ENCODE data around the gene RNGTT. TPM values are rescaled to one million over a fixed set of nuclear protein-coding genes. Genes with fewer than 3 reads are reported as not detected.

The RNGTT gene
- total and polyA plus RNA-seq, 10 of the 15 experiments (the other 5 are each of a cell fraction or from before 2014, with no cell fraction given): 7.7 to 30.4 (median 22.2) TPM

DNA sequence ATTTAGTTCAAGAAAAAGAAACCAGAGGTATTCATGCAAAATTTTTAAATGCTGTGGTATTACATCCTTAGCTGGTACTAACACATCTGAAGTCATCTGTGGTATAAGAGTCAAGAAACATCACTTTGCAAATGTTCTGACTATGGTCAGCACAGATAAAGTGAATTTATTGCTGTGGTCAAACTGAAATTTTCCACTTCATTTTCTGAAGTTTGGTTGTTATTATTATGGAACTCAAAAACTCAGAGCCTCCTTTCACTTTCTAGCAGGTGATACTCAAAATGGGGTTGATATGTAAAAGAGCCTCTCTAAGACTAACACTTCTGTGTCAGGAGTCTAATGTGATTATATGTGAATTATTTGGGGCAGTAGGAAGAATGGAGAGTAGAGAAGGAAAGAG lies 257.8 kb downstream of the RNGTT start (continued):
- TF ChIP-seq, protein P1, sequence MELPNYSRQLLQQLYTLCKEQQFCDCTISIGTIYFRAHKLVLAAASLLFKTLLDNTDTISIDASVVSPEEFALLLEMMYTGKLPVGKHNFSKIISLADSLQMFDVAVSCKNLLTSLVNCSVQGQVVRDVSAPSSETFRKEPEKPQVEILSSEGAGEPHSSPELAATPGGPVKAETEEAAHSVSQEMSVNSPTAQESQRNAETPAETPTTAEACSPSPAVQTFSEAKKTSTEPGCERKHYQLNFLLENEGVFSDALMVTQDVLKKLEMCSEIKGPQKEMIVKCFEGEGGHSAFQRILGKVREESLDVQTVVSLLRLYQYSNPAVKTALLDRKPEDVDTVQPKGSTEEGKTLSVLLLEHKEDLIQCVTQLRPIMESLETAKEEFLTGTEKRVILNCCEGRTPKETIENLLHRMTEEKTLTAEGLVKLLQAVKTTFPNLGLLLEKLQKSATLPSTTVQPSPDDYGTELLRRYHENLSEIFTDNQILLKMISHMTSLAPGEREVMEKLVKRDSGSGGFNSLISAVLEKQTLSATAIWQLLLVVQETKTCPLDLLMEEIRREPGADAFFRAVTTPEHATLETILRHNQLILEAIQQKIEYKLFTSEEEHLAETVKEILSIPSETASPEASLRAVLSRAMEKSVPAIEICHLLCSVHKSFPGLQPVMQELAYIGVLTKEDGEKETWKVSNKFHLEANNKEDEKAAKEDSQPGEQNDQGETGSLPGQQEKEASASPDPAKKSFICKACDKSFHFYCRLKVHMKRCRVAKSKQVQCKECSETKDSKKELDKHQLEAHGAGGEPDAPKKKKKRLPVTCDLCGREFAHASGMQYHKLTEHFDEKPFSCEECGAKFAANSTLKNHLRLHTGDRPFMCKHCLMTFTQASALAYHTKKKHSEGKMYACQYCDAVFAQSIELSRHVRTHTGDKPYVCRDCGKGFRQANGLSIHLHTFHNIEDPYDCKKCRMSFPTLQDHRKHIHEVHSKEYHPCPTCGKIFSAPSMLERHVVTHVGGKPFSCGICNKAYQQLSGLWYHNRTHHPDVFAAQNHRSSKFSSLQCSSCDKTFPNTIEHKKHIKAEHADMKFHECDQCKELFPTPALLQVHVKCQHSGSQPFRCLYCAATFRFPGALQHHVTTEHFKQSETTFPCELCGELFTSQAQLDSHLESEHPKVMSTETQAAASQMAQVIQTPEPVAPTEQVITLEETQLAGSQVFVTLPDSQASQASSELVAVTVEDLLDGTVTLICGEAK (IDR thresholded peaks at IDR 0.05; ENCODE audit: borderline replicate concordance): peak; percentile 20; the same call in 1 of the 2 replicates
- TF ChIP-seq POLR2A (IDR thresholded peaks at IDR 0.05; ENCODE audit: low read depth, low read length) (no peak), POLR2AphosphoS5 (IDR thresholded peaks at IDR 0.05; ENCODE audit: low read length) (no peak), DPF2 (IDR thresholded peaks at IDR 0.05) (0 out of 2 replicates have a peak, but pooled peaks have one; percentile 60), ZNF207 (IDR thresholded peaks at IDR 0.05; ENCODE audit: borderline replicate concordance) (no peak), MTA3 (IDR thresholded peaks at IDR 0.05; ENCODE audit: borderline replicate concordance, low read length) (0 out of 2 replicates have a peak, but pooled peaks have one; percentile 36), WRNIP1 (IDR thresholded peaks at IDR 0.05; ENCODE audit: borderline replicate concordance, low read depth, low read length) (no peak), EED (IDR thresholded peaks at IDR 0.05; ENCODE audit: low read depth) (no peak), ESRRA (IDR thresholded peaks at IDR 0.05; ENCODE audit: low read length) (no peak), EGR1 (IDR thresholded peaks at IDR 0.05; ENCODE audit: borderline replicate concordance in 1 of 2, low read depth in 2 of 2, low read length in 2 of 2) (no peak), EZH2 (IDR thresholded peaks at IDR 0.05; ENCODE audit: borderline replicate concordance, control insufficient read depth, low read depth, low read length) (no peak), BCL11A (IDR thresholded peaks at IDR 0.05; ENCODE audit: low read depth, low read length) (peak; percentile 35; the same call in 1 of the 2 replicates), BMI1 (IDR thresholded peaks at IDR 0.05; ENCODE audit: borderline replicate concordance) (no peak), JUND (IDR thresholded peaks at IDR 0.05; ENCODE audit: low read depth, low read length) (no peak)
- TF ChIP-seq, protein P2, sequence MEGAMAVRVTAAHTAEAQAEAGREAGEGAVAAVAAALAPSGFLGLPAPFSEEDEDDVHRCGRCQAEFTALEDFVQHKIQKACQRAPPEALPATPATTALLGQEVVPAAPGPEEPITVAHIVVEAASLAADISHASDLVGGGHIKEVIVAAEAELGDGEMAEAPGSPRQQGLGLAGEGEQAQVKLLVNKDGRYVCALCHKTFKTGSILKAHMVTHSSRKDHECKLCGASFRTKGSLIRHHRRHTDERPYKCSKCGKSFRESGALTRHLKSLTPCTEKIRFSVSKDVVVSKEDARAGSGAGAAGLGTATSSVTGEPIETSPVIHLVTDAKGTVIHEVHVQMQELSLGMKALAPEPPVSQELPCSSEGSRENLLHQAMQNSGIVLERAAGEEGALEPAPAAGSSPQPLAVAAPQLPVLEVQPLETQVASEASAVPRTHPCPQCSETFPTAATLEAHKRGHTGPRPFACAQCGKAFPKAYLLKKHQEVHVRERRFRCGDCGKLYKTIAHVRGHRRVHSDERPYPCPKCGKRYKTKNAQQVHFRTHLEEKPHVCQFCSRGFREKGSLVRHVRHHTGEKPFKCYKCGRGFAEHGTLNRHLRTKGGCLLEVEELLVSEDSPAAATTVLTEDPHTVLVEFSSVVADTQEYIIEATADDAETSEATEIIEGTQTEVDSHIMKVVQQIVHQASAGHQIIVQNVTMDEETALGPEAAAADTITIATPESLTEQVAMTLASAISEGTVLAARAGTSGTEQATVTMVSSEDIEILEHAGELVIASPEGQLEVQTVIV (IDR thresholded peaks at IDR 0.05; ENCODE audit: borderline replicate concordance, partially characterized antibody): no peak
- TF ChIP-seq, protein P3, sequence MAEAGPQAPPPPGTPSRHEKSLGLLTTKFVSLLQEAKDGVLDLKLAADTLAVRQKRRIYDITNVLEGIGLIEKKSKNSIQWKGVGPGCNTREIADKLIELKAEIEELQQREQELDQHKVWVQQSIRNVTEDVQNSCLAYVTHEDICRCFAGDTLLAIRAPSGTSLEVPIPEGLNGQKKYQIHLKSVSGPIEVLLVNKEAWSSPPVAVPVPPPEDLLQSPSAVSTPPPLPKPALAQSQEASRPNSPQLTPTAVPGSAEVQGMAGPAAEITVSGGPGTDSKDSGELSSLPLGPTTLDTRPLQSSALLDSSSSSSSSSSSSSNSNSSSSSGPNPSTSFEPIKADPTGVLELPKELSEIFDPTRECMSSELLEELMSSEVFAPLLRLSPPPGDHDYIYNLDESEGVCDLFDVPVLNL (IDR thresholded peaks at IDR 0.05; ENCODE audit: low read depth, low read length): no peak
- TF ChIP-seq, protein P4, sequence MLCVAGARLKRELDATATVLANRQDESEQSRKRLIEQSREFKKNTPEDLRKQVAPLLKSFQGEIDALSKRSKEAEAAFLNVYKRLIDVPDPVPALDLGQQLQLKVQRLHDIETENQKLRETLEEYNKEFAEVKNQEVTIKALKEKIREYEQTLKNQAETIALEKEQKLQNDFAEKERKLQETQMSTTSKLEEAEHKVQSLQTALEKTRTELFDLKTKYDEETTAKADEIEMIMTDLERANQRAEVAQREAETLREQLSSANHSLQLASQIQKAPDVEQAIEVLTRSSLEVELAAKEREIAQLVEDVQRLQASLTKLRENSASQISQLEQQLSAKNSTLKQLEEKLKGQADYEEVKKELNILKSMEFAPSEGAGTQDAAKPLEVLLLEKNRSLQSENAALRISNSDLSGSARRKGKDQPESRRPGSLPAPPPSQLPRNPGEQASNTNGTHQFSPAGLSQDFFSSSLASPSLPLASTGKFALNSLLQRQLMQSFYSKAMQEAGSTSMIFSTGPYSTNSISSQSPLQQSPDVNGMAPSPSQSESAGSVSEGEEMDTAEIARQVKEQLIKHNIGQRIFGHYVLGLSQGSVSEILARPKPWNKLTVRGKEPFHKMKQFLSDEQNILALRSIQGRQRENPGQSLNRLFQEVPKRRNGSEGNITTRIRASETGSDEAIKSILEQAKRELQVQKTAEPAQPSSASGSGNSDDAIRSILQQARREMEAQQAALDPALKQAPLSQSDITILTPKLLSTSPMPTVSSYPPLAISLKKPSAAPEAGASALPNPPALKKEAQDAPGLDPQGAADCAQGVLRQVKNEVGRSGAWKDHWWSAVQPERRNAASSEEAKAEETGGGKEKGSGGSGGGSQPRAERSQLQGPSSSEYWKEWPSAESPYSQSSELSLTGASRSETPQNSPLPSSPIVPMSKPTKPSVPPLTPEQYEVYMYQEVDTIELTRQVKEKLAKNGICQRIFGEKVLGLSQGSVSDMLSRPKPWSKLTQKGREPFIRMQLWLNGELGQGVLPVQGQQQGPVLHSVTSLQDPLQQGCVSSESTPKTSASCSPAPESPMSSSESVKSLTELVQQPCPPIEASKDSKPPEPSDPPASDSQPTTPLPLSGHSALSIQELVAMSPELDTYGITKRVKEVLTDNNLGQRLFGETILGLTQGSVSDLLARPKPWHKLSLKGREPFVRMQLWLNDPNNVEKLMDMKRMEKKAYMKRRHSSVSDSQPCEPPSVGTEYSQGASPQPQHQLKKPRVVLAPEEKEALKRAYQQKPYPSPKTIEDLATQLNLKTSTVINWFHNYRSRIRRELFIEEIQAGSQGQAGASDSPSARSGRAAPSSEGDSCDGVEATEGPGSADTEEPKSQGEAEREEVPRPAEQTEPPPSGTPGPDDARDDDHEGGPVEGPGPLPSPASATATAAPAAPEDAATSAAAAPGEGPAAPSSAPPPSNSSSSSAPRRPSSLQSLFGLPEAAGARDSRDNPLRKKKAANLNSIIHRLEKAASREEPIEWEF (IDR thresholded peaks at IDR 0.05; ENCODE audit: insufficient replicate concordance, low read depth, low read length): no peak
